Panc1 (cell line): ENCODE data around the gene HNF1A.

Source experiments
- POLR2AphosphoS5 ChIP-seq: IDR thresholded peaks from 2 replicates; pipeline ENCODE4 v1.6.1; 2012; ENCODE audit warnings: mild to moderate bottlenecking, low read depth, low read length, moderate library complexity
- TCF7L2 ChIP-seq: IDR thresholded peaks from 2 replicates; pipeline ENCODE4 v1.6.1; 2011; ENCODE audit warnings: mild to moderate bottlenecking, low read depth, low read length, inconsistent platforms

GRCh38 chr12:120959111-120959878, 19.0 kb upstream of the HNF1A start:
- TF ChIP-seq TCF7L2 (no peak), POLR2AphosphoS5 (no peak)
